ENCODE measurements around the gene CADPS.

Gene CADPS

GRCh38 chr3:62839748-62840147, 35.5 kb downstream of the CADPS start:
- no peak overlapping the region for H3K4me3 ChIP-seq (ENCODE audit: low read length)
- TF ChIP-seq ZNF274 (IDR thresholded peaks at IDR 0.05; ENCODE audit: low read depth, low read length) = no peak

GRCh38 chr3:62837145-62837787, 38.0 kb downstream of the CADPS start:
- H3K4me3 ChIP-seq (ENCODE audit: low read length) = no peak overlapping the region
- no peak for TF ChIP-seq ZNF274 (IDR thresholded peaks at IDR 0.05; ENCODE audit: low read depth, low read length)

- TF ChIP-seq ZNF274 (IDR thresholded peaks at IDR 0.05; ENCODE audit: low read depth, low read length) = no peak
- no peak overlapping the region for H3K4me3 ChIP-seq (ENCODE audit: low read length)
Measured at GRCh38 chr3:62835554-62836236, 39.5 kb downstream of the CADPS start.

GRCh38 chr3:62833538-62833937, 41.7 kb downstream of the CADPS start:
- TF ChIP-seq ZNF274 (IDR thresholded peaks at IDR 0.05; ENCODE audit: low read depth, low read length) = no peak
- H3K4me3 ChIP-seq (ENCODE audit: low read length) = no peak overlapping the region

- TF ChIP-seq ZNF274 (IDR thresholded peaks at IDR 0.05; ENCODE audit: low read depth, low read length) = no peak
- no peak overlapping the region for H3K4me3 ChIP-seq (ENCODE audit: low read length)
Measured at GRCh38 chr3:62832553-62832952, 42.7 kb downstream of the CADPS start.

- TF ChIP-seq ZNF274 (IDR thresholded peaks at IDR 0.05; ENCODE audit: low read depth, low read length) = no peak
- no peak overlapping the region for H3K4me3 ChIP-seq (ENCODE audit: low read length)
Measured at GRCh38 chr3:62830727-62831322, 44.4 kb downstream of the CADPS start.

GRCh38 chr3:62827550-62827949, 47.7 kb downstream of the CADPS start:
- no peak for TF ChIP-seq ZNF274 (IDR thresholded peaks at IDR 0.05; ENCODE audit: low read depth, low read length)
- no peak overlapping the region for H3K4me3 ChIP-seq (ENCODE audit: low read length)

GRCh38 chr3:62824965-62825592, 50.1 kb downstream of the CADPS start:
- no peak for TF ChIP-seq ZNF274 (IDR thresholded peaks at IDR 0.05; ENCODE audit: low read depth, low read length)
- no peak overlapping the region for H3K4me3 ChIP-seq (ENCODE audit: low read length)

GRCh38 chr3:62823461-62824050, 51.7 kb downstream of the CADPS start:
- no peak for TF ChIP-seq ZNF274 (IDR thresholded peaks at IDR 0.05; ENCODE audit: low read depth, low read length)
- no peak overlapping the region for H3K4me3 ChIP-seq (ENCODE audit: low read length)

GRCh38 chr3:62822905-62823304, 52.3 kb downstream of the CADPS start:
- TF ChIP-seq ZNF274 (IDR thresholded peaks at IDR 0.05; ENCODE audit: low read depth, low read length) = no peak
- H3K4me3 ChIP-seq (ENCODE audit: low read length) = no peak overlapping the region

GRCh38 chr3:62818347-62818746, 56.9 kb downstream of the CADPS start:
- no peak overlapping the region for H3K4me3 ChIP-seq (ENCODE audit: low read length)
- TF ChIP-seq ZNF274 (IDR thresholded peaks at IDR 0.05; ENCODE audit: low read depth, low read length) = no peak

- no peak overlapping the region for H3K4me3 ChIP-seq (ENCODE audit: low read length)
- no peak for TF ChIP-seq ZNF274 (IDR thresholded peaks at IDR 0.05; ENCODE audit: low read depth, low read length)
Measured at GRCh38 chr3:62817678-62818077, 57.5 kb downstream of the CADPS start.

GRCh38 chr3:62815981-62816380, 59.2 kb downstream of the CADPS start:
- no peak overlapping the region for H3K4me3 ChIP-seq (ENCODE audit: low read length)
- TF ChIP-seq ZNF274 (IDR thresholded peaks at IDR 0.05; ENCODE audit: low read depth, low read length) = no peak

- TF ChIP-seq ZNF274 (IDR thresholded peaks at IDR 0.05; ENCODE audit: low read depth, low read length) = no peak
- H3K4me3 ChIP-seq (ENCODE audit: low read length) = no peak overlapping the region
Measured at GRCh38 chr3:62812631-62813030, 62.6 kb downstream of the CADPS start.

Measured in GM08714 (cell line).